Liver (tissue), 9 donors: ENCODE measurements around the gene FEM1B. TPM values are rescaled to one million over a fixed set of nuclear protein-coding genes. Genes with fewer than 3 reads are reported as not detected.

Source experiments
- DNase-seq: peaks from one replicate; pipeline ENCODE4 v3.0.0-alpha.2; 2017; ENCODE audit warnings: low spot score
- H3K27ac ChIP-seq, 2 donors: one replicate each; pipeline ENCODE4 v1.7.0; 2013; ENCODE audit warnings: inconsistent platforms in 2 of 2, low read length in 2 of 2, control low read depth in 1 of 2, low read depth in 1 of 2, mild to moderate bottlenecking in 1 of 2
- H3K27me3 ChIP-seq, 4 donors: one replicate each; pipeline versions ENCODE4 v1.6.1 to v1.7.0; 2013; ENCODE audit warnings: low read length in 3 of 4, inconsistent platforms in 1 of 4, mild to moderate bottlenecking in 1 of 4, moderate library complexity in 1 of 4; ENCODE audit not compliant: control insufficient read depth in 4 of 4, insufficient read depth in 4 of 4
- H3K36me3 ChIP-seq, 4 donors: one replicate each; pipeline versions ENCODE4 v1.6.1 to v1.7.0; 2013; ENCODE audit warnings: low read length in 3 of 4, mild to moderate bottlenecking in 3 of 4, low read depth in 1 of 4, moderate library complexity in 1 of 4; ENCODE audit not compliant: control insufficient read depth in 4 of 4, insufficient read depth in 3 of 4
- H3K4me1 ChIP-seq, 4 donors: one replicate each; pipeline versions ENCODE4 v1.6.1 to v1.7.0; 2013; ENCODE audit warnings: low read length in 3 of 4, mild to moderate bottlenecking in 3 of 4, moderate library complexity in 1 of 4; ENCODE audit not compliant: control insufficient read depth in 4 of 4, insufficient read depth in 4 of 4
- H3K4me3 ChIP-seq, 3 donors: one replicate each; pipeline versions ENCODE4 v1.6.1 to v1.7.0; 2013; ENCODE audit warnings: low read length in 3 of 3, control low read depth in 1 of 3, low read depth in 1 of 3, mild to moderate bottlenecking in 1 of 3
- H3K9ac ChIP-seq, 2 donors: one replicate each; pipeline ENCODE4 v1.7.0; 2013; ENCODE audit warnings: low read length in 2 of 2, mild to moderate bottlenecking in 2 of 2, moderate library complexity in 2 of 2, control low read depth in 1 of 2, low read depth in 1 of 2
- H3K9me3 ChIP-seq, 4 donors: one replicate each; pipeline versions ENCODE4 v1.6.1 to v1.7.0; 2013; ENCODE audit warnings: low read length in 3 of 4; ENCODE audit not compliant: control insufficient read depth in 4 of 4
- EGR1 ChIP-seq, 2 donors: IDR thresholded peaks; 2 replicates each; pipeline ENCODE4 v1.6.1; 2016 to 2018; ENCODE audit warnings: antibody characterized with exemption in 2 of 2, low read depth in 2 of 2
- FOXA1 ChIP-seq: IDR thresholded peaks from 2 replicates; pipeline ENCODE4 v1.6.1; 2016; ENCODE audit warnings: antibody characterized with exemption
- FOXA2 ChIP-seq: IDR thresholded peaks from 2 replicates; pipeline ENCODE4 v1.6.1; 2016; ENCODE audit warnings: antibody characterized with exemption
- GABPA ChIP-seq, 2 donors: IDR thresholded peaks in 1 of 2; conservative IDR thresholded peaks in 1 of 2; 2 replicates each; pipeline ENCODE4 v1.6.1; 2016; ENCODE audit warnings: antibody characterized with exemption in 2 of 2, mild to moderate bottlenecking in 1 of 2, moderate library complexity in 1 of 2
- HNF4A ChIP-seq, 2 donors: conservative IDR thresholded peaks; 2 replicates each; pipeline ENCODE4 v1.6.1; 2016; ENCODE audit warnings: antibody characterized with exemption in 2 of 2, mild to moderate bottlenecking in 2 of 2
- HNF4G ChIP-seq: IDR thresholded peaks from 2 replicates; pipeline ENCODE4 v1.6.1; 2016; ENCODE audit warnings: antibody characterized with exemption
- JUND ChIP-seq, 2 donors: IDR thresholded peaks; 2 replicates each; pipeline ENCODE4 v1.6.1; 2016; ENCODE audit warnings: antibody characterized with exemption in 2 of 2
- MAX ChIP-seq: IDR thresholded peaks from 2 replicates; pipeline ENCODE4 v1.6.1; 2016; ENCODE audit warnings: antibody characterized with exemption
- NR2F2 ChIP-seq: IDR thresholded peaks from 2 replicates; pipeline ENCODE4 v1.6.1; 2016; ENCODE audit warnings: antibody characterized with exemption
- RAD21 ChIP-seq, 2 donors: IDR thresholded peaks; 2 replicates each; pipeline ENCODE4 v1.6.1; 2016; ENCODE audit warnings: antibody characterized with exemption in 2 of 2, mild to moderate bottlenecking in 2 of 2
- RXRA ChIP-seq, 2 donors: IDR thresholded peaks; 2 replicates each; pipeline ENCODE4 v1.6.1; 2017 to 2018; ENCODE audit warnings: antibody characterized with exemption in 2 of 2, mild to moderate bottlenecking in 1 of 2
- SP1 ChIP-seq: IDR thresholded peaks from 2 replicates; pipeline ENCODE4 v1.6.1; 2018; ENCODE audit warnings: antibody characterized with exemption, mild to moderate bottlenecking
- TAF1 ChIP-seq: conservative IDR thresholded peaks from 2 replicates; pipeline ENCODE4 v1.6.1; 2016; ENCODE audit warnings: antibody characterized with exemption, mild to moderate bottlenecking
- YY1 ChIP-seq: IDR thresholded peaks from 2 replicates; pipeline ENCODE4 v1.6.1; 2016; ENCODE audit warnings: antibody characterized with exemption, mild to moderate bottlenecking
- WGBS: extraction: QIAGEN DNeasy Blood & Tissue Kit; methylation state at CpG from one replicate; pipeline ENCODE4 v1.1.7; 2013; 5-methylcytosine and 5-hydroxymethylcytosine counted together
- polyA plus RNA-seq, 2 donors: library from polyadenylated mRNA; stranded (reverse) in 1 of 2; unstranded in 1 of 2; fragments of 200-250 nt in 1 of 2; fragments of >200 nt in 1 of 2; fragmentation: Nextera tagmentation in 1 of 2; extraction: Ambion mirVana in 1 of 2; gene quantifications; one replicate each; pipeline versions ENCODE4 v1.2.1 to v1.2.3, GENCODE V29; 2013 to 2015
- total RNA-seq, 2 donors: library from RNA; depleted of rRNA; stranded (reverse); fragments of >200 nt; gene quantifications; one replicate each; pipeline ENCODE4 v1.2.3, GENCODE V29; 2014
- TF ChIP-seq, protein P1 (sequence below): IDR thresholded peaks from 2 replicates; pipeline ENCODE4 v1.6.1; 2016; ENCODE audit warnings: antibody characterized with exemption, mild to moderate bottlenecking
- TF ChIP-seq, protein P2 (sequence below): IDR thresholded peaks from 2 replicates; pipeline ENCODE4 v1.6.1; 2016; ENCODE audit warnings: antibody characterized with exemption
- TF ChIP-seq, protein P3 (sequence below): fragments of 150-350 bp; IDR thresholded peaks from 2 replicates; pipeline ENCODE4 v1.5.1; 2017; ENCODE audit warnings: improper control_type of control experiment, low read depth, low read length; ENCODE audit not compliant: missing input control
- TF ChIP-seq, protein P4 (sequence below): IDR thresholded peaks from 2 replicates; pipeline ENCODE4 v1.6.1; 2016; ENCODE audit warnings: antibody characterized with exemption
- donor health status: healthy.
- donor health status: healthy.
- donor health status: healthy.
- donor health status: healthy.
- donor health status: healthy.

The FEM1B gene
- total and polyA plus RNA-seq, 4 donors, result 6.2 to 39.5 (median 17.8) TPM

DNA sequence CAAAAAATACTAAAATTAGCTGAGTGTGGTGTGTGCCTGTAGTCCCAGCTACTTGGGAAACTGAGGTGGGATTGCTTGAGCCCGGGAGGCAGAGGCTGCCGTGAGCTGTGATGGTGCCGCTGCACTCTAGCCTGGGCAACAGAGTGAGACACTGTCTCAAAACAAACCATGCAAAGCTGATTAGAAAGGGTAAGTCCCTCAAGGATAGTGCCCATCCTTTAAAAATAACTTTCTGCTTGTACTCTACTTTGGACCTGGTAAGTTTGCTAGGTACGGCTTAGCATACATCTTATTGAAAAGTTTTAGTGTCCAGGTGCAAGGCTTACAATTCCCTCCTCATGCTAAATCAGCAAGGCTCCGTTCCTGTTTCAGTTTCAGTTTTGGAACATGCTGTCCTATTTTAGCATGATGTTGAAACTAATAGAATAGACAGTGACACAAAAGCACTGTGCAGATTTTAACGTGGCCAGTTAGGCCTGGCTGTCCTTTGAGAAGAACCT is 21.4 kb downstream of the FEM1B start:
- WGBS, result 5% methylated on average over 6 of the region's 6 CpGs
- DNase-seq, result peak; percentile 30
- Histone ChIP-seq H3K27me3 (no peaks in the 10 kb centered on the region), H3K9ac (peak overlapping the region; percentile 8 to 45), H3K4me3 (peak overlapping the region; percentile 27 to 66 (median 42)), H3K4me1 (peaks cover 5 to 33% (median 27%) of the 10 kb centered on the region in 4 donors), H3K9me3 (no peaks in the 10 kb centered on the region), H3K36me3 (no peaks in the 10 kb centered on the region), H3K27ac (peak overlapping the region; percentile 62 to 81)
- peak; percentile 84 for TF ChIP-seq MAX
- TF ChIP-seq HNF4A (conservative IDR thresholded peaks at IDR 0.05), result peak; percentile 45 to 47
- no peak for TF ChIP-seq HNF4G
- TF ChIP-seq YY1, result peak; percentile 30
- no peak for TF ChIP-seq FOXA2
- no peak for TF ChIP-seq EGR1 (IDR thresholded peaks at IDR 0.05; ENCODE audit: low read depth in 2 of 2)
- TF ChIP-seq, protein P1, sequence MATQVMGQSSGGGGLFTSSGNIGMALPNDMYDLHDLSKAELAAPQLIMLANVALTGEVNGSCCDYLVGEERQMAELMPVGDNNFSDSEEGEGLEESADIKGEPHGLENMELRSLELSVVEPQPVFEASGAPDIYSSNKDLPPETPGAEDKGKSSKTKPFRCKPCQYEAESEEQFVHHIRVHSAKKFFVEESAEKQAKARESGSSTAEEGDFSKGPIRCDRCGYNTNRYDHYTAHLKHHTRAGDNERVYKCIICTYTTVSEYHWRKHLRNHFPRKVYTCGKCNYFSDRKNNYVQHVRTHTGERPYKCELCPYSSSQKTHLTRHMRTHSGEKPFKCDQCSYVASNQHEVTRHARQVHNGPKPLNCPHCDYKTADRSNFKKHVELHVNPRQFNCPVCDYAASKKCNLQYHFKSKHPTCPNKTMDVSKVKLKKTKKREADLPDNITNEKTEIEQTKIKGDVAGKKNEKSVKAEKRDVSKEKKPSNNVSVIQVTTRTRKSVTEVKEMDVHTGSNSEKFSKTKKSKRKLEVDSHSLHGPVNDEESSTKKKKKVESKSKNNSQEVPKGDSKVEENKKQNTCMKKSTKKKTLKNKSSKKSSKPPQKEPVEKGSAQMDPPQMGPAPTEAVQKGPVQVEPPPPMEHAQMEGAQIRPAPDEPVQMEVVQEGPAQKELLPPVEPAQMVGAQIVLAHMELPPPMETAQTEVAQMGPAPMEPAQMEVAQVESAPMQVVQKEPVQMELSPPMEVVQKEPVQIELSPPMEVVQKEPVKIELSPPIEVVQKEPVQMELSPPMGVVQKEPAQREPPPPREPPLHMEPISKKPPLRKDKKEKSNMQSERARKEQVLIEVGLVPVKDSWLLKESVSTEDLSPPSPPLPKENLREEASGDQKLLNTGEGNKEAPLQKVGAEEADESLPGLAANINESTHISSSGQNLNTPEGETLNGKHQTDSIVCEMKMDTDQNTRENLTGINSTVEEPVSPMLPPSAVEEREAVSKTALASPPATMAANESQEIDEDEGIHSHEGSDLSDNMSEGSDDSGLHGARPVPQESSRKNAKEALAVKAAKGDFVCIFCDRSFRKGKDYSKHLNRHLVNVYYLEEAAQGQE, result peak; percentile 32
- TF ChIP-seq RAD21 (IDR thresholded peaks at IDR 0.05), result peak in 1 of 2 donors; percentile 41
- TF ChIP-seq TAF1, result no peak
- TF ChIP-seq, protein P2, sequence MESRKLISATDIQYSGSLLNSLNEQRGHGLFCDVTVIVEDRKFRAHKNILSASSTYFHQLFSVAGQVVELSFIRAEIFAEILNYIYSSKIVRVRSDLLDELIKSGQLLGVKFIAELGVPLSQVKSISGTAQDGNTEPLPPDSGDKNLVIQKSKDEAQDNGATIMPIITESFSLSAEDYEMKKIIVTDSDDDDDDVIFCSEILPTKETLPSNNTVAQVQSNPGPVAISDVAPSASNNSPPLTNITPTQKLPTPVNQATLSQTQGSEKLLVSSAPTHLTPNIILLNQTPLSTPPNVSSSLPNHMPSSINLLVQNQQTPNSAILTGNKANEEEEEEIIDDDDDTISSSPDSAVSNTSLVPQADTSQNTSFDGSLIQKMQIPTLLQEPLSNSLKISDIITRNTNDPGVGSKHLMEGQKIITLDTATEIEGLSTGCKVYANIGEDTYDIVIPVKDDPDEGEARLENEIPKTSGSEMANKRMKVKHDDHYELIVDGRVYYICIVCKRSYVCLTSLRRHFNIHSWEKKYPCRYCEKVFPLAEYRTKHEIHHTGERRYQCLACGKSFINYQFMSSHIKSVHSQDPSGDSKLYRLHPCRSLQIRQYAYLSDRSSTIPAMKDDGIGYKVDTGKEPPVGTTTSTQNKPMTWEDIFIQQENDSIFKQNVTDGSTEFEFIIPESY, result no peak
- TF ChIP-seq, protein P3, sequence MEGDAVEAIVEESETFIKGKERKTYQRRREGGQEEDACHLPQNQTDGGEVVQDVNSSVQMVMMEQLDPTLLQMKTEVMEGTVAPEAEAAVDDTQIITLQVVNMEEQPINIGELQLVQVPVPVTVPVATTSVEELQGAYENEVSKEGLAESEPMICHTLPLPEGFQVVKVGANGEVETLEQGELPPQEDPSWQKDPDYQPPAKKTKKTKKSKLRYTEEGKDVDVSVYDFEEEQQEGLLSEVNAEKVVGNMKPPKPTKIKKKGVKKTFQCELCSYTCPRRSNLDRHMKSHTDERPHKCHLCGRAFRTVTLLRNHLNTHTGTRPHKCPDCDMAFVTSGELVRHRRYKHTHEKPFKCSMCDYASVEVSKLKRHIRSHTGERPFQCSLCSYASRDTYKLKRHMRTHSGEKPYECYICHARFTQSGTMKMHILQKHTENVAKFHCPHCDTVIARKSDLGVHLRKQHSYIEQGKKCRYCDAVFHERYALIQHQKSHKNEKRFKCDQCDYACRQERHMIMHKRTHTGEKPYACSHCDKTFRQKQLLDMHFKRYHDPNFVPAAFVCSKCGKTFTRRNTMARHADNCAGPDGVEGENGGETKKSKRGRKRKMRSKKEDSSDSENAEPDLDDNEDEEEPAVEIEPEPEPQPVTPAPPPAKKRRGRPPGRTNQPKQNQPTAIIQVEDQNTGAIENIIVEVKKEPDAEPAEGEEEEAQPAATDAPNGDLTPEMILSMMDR, result no peak
- TF ChIP-seq SP1, result peak; percentile 61
- TF ChIP-seq FOXA1, result no peak
- no peak for TF ChIP-seq NR2F2
- TF ChIP-seq, protein P4, sequence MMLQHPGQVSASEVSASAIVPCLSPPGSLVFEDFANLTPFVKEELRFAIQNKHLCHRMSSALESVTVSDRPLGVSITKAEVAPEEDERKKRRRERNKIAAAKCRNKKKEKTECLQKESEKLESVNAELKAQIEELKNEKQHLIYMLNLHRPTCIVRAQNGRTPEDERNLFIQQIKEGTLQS, result no peak
- TF ChIP-seq RXRA (IDR thresholded peaks at IDR 0.05), result peak; percentile 19 to 25
- TF ChIP-seq JUND (IDR thresholded peaks at IDR 0.05), result no peak
- no peak for TF ChIP-seq GABPA (IDR thresholded peaks at IDR 0.05 in 1 of 2, conservative IDR thresholded peaks at IDR 0.05 in 1 of 2)
